CD4-positive, alpha-beta T cell treated with Interleukin-4 for 1 hour (primary cell): ENCODE data around the gene ADAMTSL1.
A peak's percentile ranks its signal among the peaks of the same experiment; 100 is the strongest.

Source experiments
- DNase-seq, 2 donors: peaks; one replicate each; pipeline ENCODE4 v3.0.0-alpha.2; 2020 to 2022

ADAMTSL1 gene

GRCh38 chr9:18473652-18474279 lies at the start of gene ADAMTSL1:
ADAMTSL1 (plus strand) TSS chr9:18474153; CDS start chr9:18474233, 80 bp downstream.
- DNase-seq = no peak

- no peak for DNase-seq
Measured at GRCh38 chr9:18427691-18428090, 46.3 kb upstream of the ADAMTSL1 start.

GRCh38 chr9:18428661-18429060 lies 45.3 kb upstream of the ADAMTSL1 start:
- DNase-seq = no peak

- DNase-seq = no peak
Measured at GRCh38 chr9:18429070-18429469, 44.9 kb upstream of the ADAMTSL1 start.

- no peak for DNase-seq
Measured at GRCh38 chr9:18433620-18434019, 40.3 kb upstream of the ADAMTSL1 start.

GRCh38 chr9:18437315-18438201 lies 36.4 kb upstream of the ADAMTSL1 start:
- no peak for DNase-seq

GRCh38 chr9:18438300-18438925 lies 35.5 kb upstream of the ADAMTSL1 start:
- no peak for DNase-seq

- DNase-seq = no peak
Measured at GRCh38 chr9:18438951-18439350, 35.0 kb upstream of the ADAMTSL1 start.

GRCh38 chr9:18441261-18441660 lies 32.7 kb upstream of the ADAMTSL1 start:
- DNase-seq = no peak

- peak; percentile 21 to 26 for DNase-seq
Measured at GRCh38 chr9:18442629-18443491, 31.1 kb upstream of the ADAMTSL1 start.

GRCh38 chr9:18447131-18447530 lies 26.8 kb upstream of the ADAMTSL1 start:
- no peak for DNase-seq

- DNase-seq = no peak
Measured at GRCh38 chr9:18447541-18447940, 26.4 kb upstream of the ADAMTSL1 start.

- DNase-seq = no peak
Measured at GRCh38 chr9:18448101-18448500, 25.9 kb upstream of the ADAMTSL1 start.

GRCh38 chr9:18451406-18451805 lies 22.5 kb upstream of the ADAMTSL1 start:
- no peak for DNase-seq

- DNase-seq = no peak
Measured at GRCh38 chr9:18452276-18452675, 21.7 kb upstream of the ADAMTSL1 start.

- DNase-seq = no peak
Measured at GRCh38 chr9:18456624-18457237, 17.2 kb upstream of the ADAMTSL1 start.

- no peak for DNase-seq
Measured at GRCh38 chr9:18457510-18457909, 16.4 kb upstream of the ADAMTSL1 start.

- no peak for DNase-seq
Measured at GRCh38 chr9:18459962-18460584, 13.9 kb upstream of the ADAMTSL1 start.

- DNase-seq = no peak
Measured at GRCh38 chr9:18461496-18461895, 12.5 kb upstream of the ADAMTSL1 start.

- no peak for DNase-seq
Measured at GRCh38 chr9:18463991-18464390, 10.0 kb upstream of the ADAMTSL1 start.

GRCh38 chr9:18466101-18466500 lies 7.9 kb upstream of the ADAMTSL1 start:
- no peak for DNase-seq

- DNase-seq = no peak
Measured at GRCh38 chr9:18467696-18468095, 6.3 kb upstream of the ADAMTSL1 start.
